ENCODE results near the gene ADARB2. TPM values are rescaled to one million over a fixed set of nuclear protein-coding genes. Genes with fewer than 3 reads are reported as not detected.

The ADARB2 gene
- total and polyA plus RNA-seq, 10 of the 15 experiments (the other 5 are each of a cell fraction or from before 2014, with no cell fraction given), result 0.02 to 4.1 (median 0.76) TPM

- Histone ChIP-seq H3K79me2 (ENCODE audit: control insufficient read depth, insufficient read depth, low read length) (no peaks in the 10 kb centered on the region), H3K9ac (ENCODE audit: control insufficient read depth, insufficient read depth, low read length) (no peak overlapping the region), H3K4me1 (ENCODE audit: control insufficient read depth, insufficient read depth, low read length) (no peaks in the 10 kb centered on the region), H3K4me2 (ENCODE audit: control insufficient read depth, insufficient read depth) (no peak overlapping the region), H4K20me1 (ENCODE audit: control insufficient read depth, insufficient read depth) (no peaks in the 10 kb centered on the region), H2AFZ (ENCODE audit: control insufficient read depth, low read depth, low read length) (no peak overlapping the region), H3K27me3 (replicated peaks in 1 of 2; ENCODE audit: control insufficient read depth in 2 of 2, insufficient read depth in 2 of 2, low read length in 1 of 2) (no peaks in the 10 kb centered on the region; a peak in 1 of 4 replicates), H3K9me3 (replicated peaks; ENCODE audit: control insufficient read depth, insufficient read depth, low read length) (no peaks in the 10 kb centered on the region), H3K36me3 (ENCODE audit: control insufficient read depth in 2 of 2, insufficient read depth in 2 of 2, low read length in 1 of 2) (no peaks in the 10 kb centered on the region), H3K27ac (ENCODE audit: control insufficient read depth, insufficient read depth) (no peak overlapping the region), H3K4me3 (no peak overlapping the region)
- ChIA-PET CTCF (interaction anchor here (1.5 kb wide), 1 partner anchor 9 kb away, joined by 4 read pairs; no protein-coding TSS in a partner anchor), SMC1A (ENCODE audit: uncharacterized antibody, unreplicated experiment) (interaction anchor here (1.4 kb wide), 1 partner anchor 18 kb away, joined by 5 read pairs; no protein-coding TSS in a partner anchor), RAD21 (ENCODE audit: unreplicated experiment) (interaction anchor here (1.5 kb wide), 1 partner anchor 15 kb away, joined by 4 read pairs; no protein-coding TSS in a partner anchor), POLR2A (no interaction called here)
- 48% methylated on average over 17 of the region's 17 CpGs for WGBS (ENCODE audit: insufficient coverage, insufficient replicate concordance, low lambda C conversion rate, missing lambda C conversion rate)
- ATAC-seq (no peak), DNase-seq (ENCODE audit: low read depth, low spot score) (no peak), FAIRE-seq (no peak)
- in situ Hi-C loops (cut with MboI) (no loop called here), intact Hi-C loops (cut with micrococcal nuclease; ENCODE audit: unreplicated experiment) (no loop called here)
- BruUV-seq (replicated peaks), result no TSS peak
- TF ChIP-seq BACH1 (IDR thresholded peaks at IDR 0.05; ENCODE audit: borderline replicate concordance) (no peak), JUNB (IDR thresholded peaks at IDR 0.05) (no peak)
These were observed 325.9 kb downstream of the ADARB2 start for GRCh38 chr10:1411451-1411850.

GRCh38 chr10:1410469-1411395 is 326.6 kb downstream of the ADARB2 start:
- no peaks in the 10 kb centered on the region; a peak in 1 of 4 replicates for H3K27me3 ChIP-seq (replicated peaks in 1 of 2; ENCODE audit: control insufficient read depth in 2 of 2, insufficient read depth in 2 of 2, low read length in 1 of 2)
- POLR2A ChIA-PET, result no interaction called here
- TF ChIP-seq GATAD2B (conservative IDR thresholded peaks at IDR 0.05; ENCODE audit: low read depth) (no peak), BHLHE40 (IDR thresholded peaks at IDR 0.05; ENCODE audit: borderline replicate concordance in 1 of 2, low read depth in 2 of 2, low read length in 1 of 2) (no peak), HSF1 (IDR thresholded peaks at IDR 0.05; ENCODE audit: low read depth, low read length) (no peak), USF2 (IDR thresholded peaks at IDR 0.05; ENCODE audit: borderline replicate concordance, low read depth, low read length) (no peak), NRF1 (conservative IDR thresholded peaks at IDR 0.05; ENCODE audit: low read depth, low read length) (no peak), ZNF622 (IDR thresholded peaks at IDR 0.05) (no peak), CHD4 (IDR thresholded peaks at IDR 0.05) (no peak), ZBTB33 (IDR thresholded peaks at IDR 0.05) (no peak)

More at GRCh38 chr10:1410469-1411395, 326.6 kb downstream of the ADARB2 start:
- SMC1A ChIA-PET (ENCODE audit: uncharacterized antibody, unreplicated experiment), result interaction anchor here (1.4 kb wide), 1 partner anchor 18 kb away, joined by 5 read pairs; no protein-coding TSS in a partner anchor
- ATAC-seq (no peak), FAIRE-seq (no peak), DNase-seq (ENCODE audit: low read depth, low spot score) (no peak)
- WGBS (ENCODE audit: insufficient coverage, insufficient replicate concordance, low lambda C conversion rate, missing lambda C conversion rate), result 50% methylated on average over 31 of the region's 33 CpGs
- in situ Hi-C loops (cut with MboI), result no loop called here
- Histone ChIP-seq H3K4me2 (ENCODE audit: control insufficient read depth, insufficient read depth) (no peak overlapping the region), H3K9ac (ENCODE audit: control insufficient read depth, insufficient read depth, low read length) (no peak overlapping the region), H3K36me3 (ENCODE audit: control insufficient read depth in 2 of 2, insufficient read depth in 2 of 2, low read length in 1 of 2) (no peaks in the 10 kb centered on the region), H3K9me3 (replicated peaks; ENCODE audit: control insufficient read depth, insufficient read depth, low read length) (no peaks in the 10 kb centered on the region), H3K79me2 (ENCODE audit: control insufficient read depth, insufficient read depth, low read length) (no peaks in the 10 kb centered on the region), H4K20me1 (ENCODE audit: control insufficient read depth, insufficient read depth) (no peaks in the 10 kb centered on the region), H3K27ac (ENCODE audit: control insufficient read depth, insufficient read depth) (no peak overlapping the region), H2AFZ (ENCODE audit: control insufficient read depth, low read depth, low read length) (no peak overlapping the region), H3K4me3 (no peak overlapping the region), H3K4me1 (ENCODE audit: control insufficient read depth, insufficient read depth, low read length) (no peaks in the 10 kb centered on the region)
- RAD21 ChIA-PET (ENCODE audit: unreplicated experiment), result interaction anchor here (1.5 kb wide), 1 partner anchor 15 kb away, joined by 4 read pairs; no protein-coding TSS in a partner anchor
- CTCF ChIA-PET, result no interaction called here
- intact Hi-C loops (cut with micrococcal nuclease; ENCODE audit: unreplicated experiment), result no loop called here
- no TSS peak for BruUV-seq (replicated peaks)

Measured in GM12878 (cell line).